Smooth muscle cell of the brain vasculature (primary cell): ENCODE measurements around the gene SLC9C1.

Experiments used
- DNase-seq: peaks from one replicate; pipeline ENCODE4 v3.0.0-alpha.2; 2012; ENCODE audit warnings: low read depth, low spot score

Gene SLC9C1

GRCh38 chr3:112114576-112115160, 179.3 kb downstream of the SLC9C1 start:
- DNase-seq: no peak

- DNase-seq: no peak
These were observed 182.1 kb downstream of the SLC9C1 start for GRCh38 chr3:112111785-112112402.

GRCh38 chr3:112109322-112109721, 184.7 kb downstream of the SLC9C1 start:
- no peak for DNase-seq

- DNase-seq: no peak
These were observed 189.2 kb downstream of the SLC9C1 start for GRCh38 chr3:112104774-112105173.

- no peak for DNase-seq
These were observed 192.1 kb downstream of the SLC9C1 start for GRCh38 chr3:112101916-112102315.

- DNase-seq: peak; percentile 96
These were observed 196.6 kb downstream of the SLC9C1 start for GRCh38 chr3:112097378-112097777.

- no peak for DNase-seq
These were observed 197.8 kb downstream of the SLC9C1 start for GRCh38 chr3:112096176-112096575.

- DNase-seq: no peak
These were observed 198.3 kb downstream of the SLC9C1 start for GRCh38 chr3:112095731-112096130.

- DNase-seq: no peak
These were observed 200.9 kb downstream of the SLC9C1 start for GRCh38 chr3:112093180-112093522.

DNA sequence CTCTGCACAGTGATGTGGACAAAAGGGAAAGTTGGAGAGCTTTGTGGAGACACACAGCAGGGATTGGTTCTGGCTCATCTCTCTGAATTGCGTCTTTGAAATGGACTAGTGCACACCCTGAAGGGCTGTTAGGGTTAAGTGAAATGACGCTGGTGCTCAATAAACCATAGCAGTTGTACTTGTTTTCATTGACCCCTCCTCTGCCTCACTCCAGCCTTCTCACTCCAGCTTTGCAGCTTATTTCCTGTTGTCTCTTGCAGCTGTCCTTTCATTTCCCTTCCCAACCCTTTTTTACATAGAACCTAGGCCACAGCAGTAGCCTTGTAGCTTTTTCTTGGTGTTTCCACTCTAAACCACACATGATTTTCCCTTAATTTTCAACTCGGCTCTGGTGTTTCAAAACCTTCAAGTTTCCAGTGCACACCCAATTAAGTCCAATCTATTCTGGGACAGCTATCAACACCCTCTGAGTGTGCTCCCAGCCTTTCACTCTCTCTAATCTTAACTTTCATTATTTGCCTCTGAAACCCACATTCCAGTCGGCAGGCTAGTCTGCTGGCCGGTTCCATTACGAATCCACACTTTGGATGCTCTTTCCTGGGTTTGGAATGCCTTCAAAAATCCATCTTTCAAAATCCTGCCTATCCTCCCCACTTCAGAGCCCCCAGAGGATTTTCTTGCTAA, 201.4 kb downstream of the SLC9C1 start:
- DNase-seq: no peak

DNA sequence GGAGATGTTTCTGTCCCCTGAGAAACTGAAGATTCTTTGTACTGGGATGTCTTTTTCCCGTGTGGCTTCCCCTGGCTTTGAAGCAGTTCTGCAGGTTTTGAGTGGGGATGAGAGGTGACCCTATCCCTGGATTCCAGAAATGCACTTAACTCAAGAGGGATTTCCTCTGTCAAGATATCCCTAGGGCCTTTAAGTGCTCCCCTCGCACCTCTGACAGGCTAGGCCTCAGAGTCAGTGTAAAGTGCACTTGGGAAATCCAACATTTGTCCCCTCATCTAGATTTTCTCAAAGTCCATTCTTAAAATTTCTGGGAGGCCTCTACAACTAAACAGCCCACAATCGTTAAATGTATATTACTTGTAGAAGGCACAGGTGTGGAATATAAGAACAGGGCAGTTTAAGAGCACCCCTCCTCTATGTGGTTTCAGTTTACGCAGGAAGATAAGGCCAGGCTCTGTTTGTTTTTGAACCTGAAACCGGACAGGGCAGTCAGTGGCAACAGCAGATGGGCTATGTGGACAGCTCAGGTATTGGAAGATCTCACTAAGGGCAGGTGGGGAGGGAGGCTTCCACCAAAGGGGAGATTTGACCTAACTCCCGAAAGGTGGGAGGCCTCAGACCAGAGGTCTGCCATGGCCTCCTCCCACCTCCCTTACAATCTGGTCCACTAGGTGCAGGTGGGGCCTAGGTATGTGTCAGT, 203.0 kb downstream of the SLC9C1 start:
- no peak for DNase-seq
